Endothelial cell of umbilical vein (primary cell): ENCODE measurements around the gene LIN28B. TPM values are rescaled to one million over a fixed set of nuclear protein-coding genes. Genes with fewer than 3 reads are reported as not detected.
"Not testable (repeated sequence)": the region's sequence is repeated elsewhere in the genome, so short reads cannot be mapped to it uniquely, and the experiment has no call there.

ENCODE experiments used
- BruUV-seq: library from RNA; stranded (reverse); fragments of 400-500 nt; replicated peaks from 2 replicates; lab custom pipeline; 2021; lab: Mats Ljungman, UMichigan
- CTCF ChIA-PET: fragments of 300-600, 350-600 bp; sonication (Branson Sonifier 250); formaldehyde crosslinking; loops from one replicate; lab custom pipeline; 2021; ENCODE audit warnings: antibody characterized with exemption, inconsistent platforms; lab: Charles Lee
- POLR2A ChIA-PET: fragments of 300-600, 350-600 bp; sonication (Branson Sonifier 250); formaldehyde crosslinking; loops from one replicate; lab custom pipeline; 2021; ENCODE audit warnings: antibody characterized with exemption, inconsistent platforms; lab: Charles Lee
- DNase-seq: peaks from one replicate; pipeline ENCODE4 v3.0.0-alpha.2; 2011; ENCODE audit warnings: low read depth, low spot score
- FAIRE-seq: peaks from 2 replicates; lab custom pipeline; 2011; peaks lifted over from hg19 to GRCh38; lab: Jason Lieb, UNC
- H2AFZ ChIP-seq: 2 replicates; pipeline ENCODE4 v1.6.0; 2012; ENCODE audit warnings: low read depth, low read length, control low read depth, inconsistent platforms
- H3K27ac ChIP-seq: 2 replicates; pipeline ENCODE4 v1.5.1; 2011; ENCODE audit warnings: low read depth, mild to moderate bottlenecking, control low read depth, low read length, moderate library complexity; ENCODE audit not compliant: insufficient read depth
- H3K27me3 ChIP-seq, 2 experiments: 2 replicates each; pipeline versions ENCODE4 v1.6.0 to v1.6.1; 2011; ENCODE audit warnings: low read length in 2 of 2, mixed read lengths in 1 of 2; ENCODE audit not compliant: control insufficient read depth in 2 of 2, insufficient read depth in 2 of 2
- H3K36me3 ChIP-seq, 2 experiments: 2 replicates in 1 of 2; 3 replicates in 1 of 2; pipeline ENCODE4 v1.5.1; 2011; ENCODE audit warnings: low read length in 2 of 2, mild to moderate bottlenecking in 1 of 2, moderate library complexity in 1 of 2; ENCODE audit not compliant: control insufficient read depth in 2 of 2, insufficient read depth in 2 of 2; ENCODE audit errors: extremely low read depth in 1 of 2
- H3K4me1 ChIP-seq: 3 replicates; pipeline ENCODE4 v1.5.1; 2011; ENCODE audit warnings: mild to moderate bottlenecking, low read length; ENCODE audit not compliant: control insufficient read depth, insufficient read depth; ENCODE audit errors: extremely low read depth
- H3K4me2 ChIP-seq: 2 replicates; pipeline ENCODE4 v1.6.1; 2011; ENCODE audit warnings: low read length, control low read depth, mixed read lengths; ENCODE audit not compliant: insufficient read depth
- H3K4me3 ChIP-seq, 3 experiments: fragments of 200-600 bp in 1 of 3; sonication (generic), shearing (Covaris generic) in 1 of 3; replicated peaks in 1 of 3; 2 replicates each; pipeline ENCODE4 v1.5.1; 2011 to 2016; ENCODE audit warnings: control low read depth in 3 of 3, low read length in 3 of 3, mild to moderate bottlenecking in 2 of 3, inconsistent platforms in 1 of 3, low read depth in 1 of 3, moderate library complexity in 1 of 3; ENCODE audit not compliant: insufficient read depth in 1 of 3
- H3K79me2 ChIP-seq: 2 replicates; pipeline ENCODE4 v1.6.0; 2012; ENCODE audit warnings: low read length, inconsistent platforms; ENCODE audit not compliant: control insufficient read depth, insufficient read depth
- H3K9ac ChIP-seq: replicated peaks from 2 replicates; pipeline ENCODE3; 2011; ENCODE audit warnings: low read length, control low read depth; ENCODE audit not compliant: insufficient read depth; ENCODE audit errors: extremely low read depth
- H3K9me1 ChIP-seq: replicated peaks from 3 replicates; pipeline ENCODE4 v1.6.0; 2011; ENCODE audit warnings: mild to moderate bottlenecking, low read length; ENCODE audit not compliant: control insufficient read depth, insufficient read depth; ENCODE audit errors: extremely low read depth
- H3K9me3 ChIP-seq: replicated peaks from 2 replicates; pipeline ENCODE4 v1.5.1; 2012; ENCODE audit warnings: low read length, inconsistent platforms; ENCODE audit not compliant: control insufficient read depth, insufficient read depth
- H4K20me1 ChIP-seq: replicated peaks from 2 replicates; pipeline ENCODE3; 2011; ENCODE audit warnings: mild to moderate bottlenecking, low read length; ENCODE audit not compliant: control insufficient read depth, insufficient read depth; ENCODE audit errors: extremely low read depth
- CTCF ChIP-seq, 2 donors: IDR thresholded peaks; 1 replicate in 1 of 2; 2 replicates in 1 of 2; pipeline ENCODE4 v1.5.1; 2011; ENCODE audit warnings: low read length in 2 of 2, mild to moderate bottlenecking in 2 of 2, moderate library complexity in 2 of 2, control low read depth in 1 of 2, inconsistent platforms in 1 of 2, low read depth in 1 of 2; ENCODE audit not compliant: insufficient read depth in 1 of 2; ENCODE audit errors: extremely low read depth in 1 of 2
- EZH2 ChIP-seq: IDR thresholded peaks from 2 replicates; pipeline ENCODE4 v1.6.1; 2012; ENCODE audit warnings: borderline replicate concordance, low read depth, mild to moderate bottlenecking, moderate library complexity, low read length, inconsistent platforms; ENCODE audit not compliant: severe bottlenecking
- FOS ChIP-seq: IDR thresholded peaks from 2 replicates; pipeline ENCODE4 v1.6.1; 2011; ENCODE audit warnings: mild to moderate bottlenecking, low read length, moderate library complexity, borderline replicate concordance; ENCODE audit not compliant: insufficient read depth
- GATA2 ChIP-seq: IDR thresholded peaks from 2 replicates; pipeline ENCODE4 v1.7.0; 2011; ENCODE audit warnings: low read depth, mild to moderate bottlenecking, moderate library complexity, mixed read lengths, low read length; ENCODE audit not compliant: insufficient read length, insufficient read depth
- JUN ChIP-seq: IDR thresholded peaks from 2 replicates; pipeline ENCODE4 v1.6.1; 2011; ENCODE audit warnings: borderline replicate concordance, low read depth; ENCODE audit not compliant: insufficient read length, insufficient read depth
- MAX ChIP-seq: IDR thresholded peaks from 2 replicates; pipeline ENCODE4 v1.6.1; 2011; ENCODE audit not compliant: insufficient read depth, insufficient read length
- MYC ChIP-seq: IDR thresholded peaks from one replicate; pipeline ENCODE4 v1.6.1; 2011; ENCODE audit warnings: mild to moderate bottlenecking, low read depth, low read length
- POLR2A ChIP-seq: IDR thresholded peaks from 2 replicates; pipeline ENCODE4 v1.6.1; 2012; ENCODE audit warnings: low read depth, mild to moderate bottlenecking, control low read depth, low read length
- POLR2AphosphoS5 ChIP-seq: IDR thresholded peaks from 2 replicates; pipeline ENCODE4 v1.6.1; 2012; ENCODE audit warnings: low read depth, mild to moderate bottlenecking, control low read depth, low read length, moderate library complexity; ENCODE audit not compliant: insufficient read depth
- dilution Hi-C: fragments of 300-500 bp; cut with MboI; formaldehyde crosslinking; loops from one replicate; pipeline ENCODE4 v1.15.0; 2019; ENCODE audit warnings: low sequenced_read_pairs; ENCODE audit not compliant: extremely low pct_ligation_motif_present
- intact Hi-C: fragments of 100-400 bp; cut with micrococcal nuclease; formaldehyde crosslinking; loops from one replicate; pipeline ENCODE4 v1.10.0; 2022
- polyA plus RNA-seq, 4 experiments: library from polyadenylated mRNA; depleted of rRNA in 3 of 4; stranded (reverse) in 3 of 4; unstranded in 1 of 4; fragments of >200 nt; gene quantifications; 2 replicates each; pipeline versions ENCODE4 v1.2.1 to v1.2.3, GENCODE V29; 2011 to 2012; ENCODE audit warnings: missing spikeins in 1 of 4
- total RNA-seq: library from RNA; stranded (reverse); gene quantifications from 2 replicates; pipeline ENCODE4 v1.2.3, GENCODE V29; 2021

Gene LIN28B
- total and polyA plus RNA-seq, 2 donors (not counting 3 experiments of a cell fraction or from before 2014, with no cell fraction given) = not detected

- H3K4me1 ChIP-seq, H4K20me1 ChIP-seq, DNase-seq, POLR2A ChIA-PET, H3K79me2 ChIP-seq, H3K36me3 ChIP-seq, intact Hi-C loops, H3K9ac ChIP-seq, H3K4me2 ChIP-seq, H3K27ac ChIP-seq, H3K9me3 ChIP-seq, H2AFZ ChIP-seq, BruUV-seq, dilution Hi-C loops, H3K4me3 ChIP-seq, H3K9me1 ChIP-seq, FAIRE-seq: not testable (repeated sequence)
- H3K27me3 ChIP-seq = peaks cover 60 to 95% of the 10 kb centered on the region in 2 experiments
- peak; percentile 33 for TF ChIP-seq EZH2
- CTCF ChIA-PET = interaction anchor here (0.6 kb wide), 1 partner anchor 164 kb away, joined by 3 read pairs; no protein-coding TSS in a partner anchor
Measured at GRCh38 chr6:104953400-104954189, 3.3 kb upstream of the LIN28B start.

GRCh38 chr6:104954190-104954797 lies 2.6 kb upstream of the LIN28B start:
- Histone ChIP-seq H3K9me3 (no peaks in the 10 kb centered on the region), H3K36me3 (no peaks in the 10 kb centered on the region), H3K9ac (no peak overlapping the region), H3K4me3 (no peak overlapping the region), H3K27ac (no peak overlapping the region), H3K9me1 (no peaks in the 10 kb centered on the region), H3K4me2 (no peak overlapping the region), H3K4me1 (peaks cover 6% of the 10 kb centered on the region), H3K79me2 (no peaks in the 10 kb centered on the region), H4K20me1 (no peaks in the 10 kb centered on the region), H3K27me3 (peaks cover 62 to 95% of the 10 kb centered on the region in 2 experiments), H2AFZ (no peak overlapping the region)
- dilution Hi-C loops = no loop called here
- intact Hi-C loops = no loop called here
- CTCF ChIA-PET = interaction anchor here (0.6 to 1.0 kb wide), 2 partner anchors 13 to 165 kb away, joined by 3 read pairs; no protein-coding TSS in a partner anchor
- BruUV-seq = no TSS peak
- no peak for DNase-seq
- TF ChIP-seq POLR2A (no peak), JUN (no peak), FOS (no peak), MAX (no peak), CTCF (IDR thresholded peaks at IDR 0.05; ENCODE audit: extremely low read depth in 1 of 2, insufficient read depth in 1 of 2, low read depth in 1 of 2, low read length in 2 of 2) (no peak), MYC (no peak), EZH2 (no peak), GATA2 (no peak), POLR2AphosphoS5 (no peak)
- POLR2A ChIA-PET = no interaction called here
- no peak for FAIRE-seq
